ENCODE data around the gene STARD3NL.
"Not testable (repeated sequence)": the region's sequence is repeated elsewhere in the genome, so short reads cannot be mapped to it uniquely, and the experiment has no call there.

DNA sequence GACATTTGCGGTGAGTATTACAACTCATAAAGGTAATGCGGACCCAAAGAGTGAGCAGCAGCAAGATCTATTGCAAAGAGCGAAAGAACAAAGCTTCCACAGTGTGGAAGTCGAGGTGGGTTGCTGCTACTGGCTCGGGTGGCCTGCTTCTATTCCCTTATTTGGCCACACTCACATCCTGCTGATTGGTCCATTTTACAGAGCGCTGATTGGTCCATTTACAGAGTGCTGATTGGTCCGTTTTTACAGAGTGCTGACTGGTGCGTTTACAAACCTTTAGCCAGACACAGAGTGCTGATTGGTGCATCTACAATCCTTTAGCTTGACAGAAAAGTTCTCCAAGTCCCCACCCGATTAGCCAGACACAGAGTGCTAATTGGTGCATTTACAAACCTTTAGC, 2.5 kb upstream of the STARD3NL start:
- not testable (repeated sequence) for TF ChIP-seq POLR2A, EP300 (IDR thresholded peaks at IDR 0.05)
- TF ChIP-seq, protein P1, sequence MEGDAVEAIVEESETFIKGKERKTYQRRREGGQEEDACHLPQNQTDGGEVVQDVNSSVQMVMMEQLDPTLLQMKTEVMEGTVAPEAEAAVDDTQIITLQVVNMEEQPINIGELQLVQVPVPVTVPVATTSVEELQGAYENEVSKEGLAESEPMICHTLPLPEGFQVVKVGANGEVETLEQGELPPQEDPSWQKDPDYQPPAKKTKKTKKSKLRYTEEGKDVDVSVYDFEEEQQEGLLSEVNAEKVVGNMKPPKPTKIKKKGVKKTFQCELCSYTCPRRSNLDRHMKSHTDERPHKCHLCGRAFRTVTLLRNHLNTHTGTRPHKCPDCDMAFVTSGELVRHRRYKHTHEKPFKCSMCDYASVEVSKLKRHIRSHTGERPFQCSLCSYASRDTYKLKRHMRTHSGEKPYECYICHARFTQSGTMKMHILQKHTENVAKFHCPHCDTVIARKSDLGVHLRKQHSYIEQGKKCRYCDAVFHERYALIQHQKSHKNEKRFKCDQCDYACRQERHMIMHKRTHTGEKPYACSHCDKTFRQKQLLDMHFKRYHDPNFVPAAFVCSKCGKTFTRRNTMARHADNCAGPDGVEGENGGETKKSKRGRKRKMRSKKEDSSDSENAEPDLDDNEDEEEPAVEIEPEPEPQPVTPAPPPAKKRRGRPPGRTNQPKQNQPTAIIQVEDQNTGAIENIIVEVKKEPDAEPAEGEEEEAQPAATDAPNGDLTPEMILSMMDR (IDR thresholded peaks at IDR 0.05), result not testable (repeated sequence)

All from tibial nerve (tissue), 4 donors.